HG03565 (cell line): ENCODE data around the gene LRRC4B.

ENCODE experiments used
- ATAC-seq: cut with Tn5 transposase; IDR thresholded peaks from one replicate; pipeline ENCODE4 v1.9.1; 2021; ENCODE audit warnings: mild to moderate bottlenecking, moderate library complexity; ENCODE audit not compliant: unreplicated experiment

Gene LRRC4B

DNA sequence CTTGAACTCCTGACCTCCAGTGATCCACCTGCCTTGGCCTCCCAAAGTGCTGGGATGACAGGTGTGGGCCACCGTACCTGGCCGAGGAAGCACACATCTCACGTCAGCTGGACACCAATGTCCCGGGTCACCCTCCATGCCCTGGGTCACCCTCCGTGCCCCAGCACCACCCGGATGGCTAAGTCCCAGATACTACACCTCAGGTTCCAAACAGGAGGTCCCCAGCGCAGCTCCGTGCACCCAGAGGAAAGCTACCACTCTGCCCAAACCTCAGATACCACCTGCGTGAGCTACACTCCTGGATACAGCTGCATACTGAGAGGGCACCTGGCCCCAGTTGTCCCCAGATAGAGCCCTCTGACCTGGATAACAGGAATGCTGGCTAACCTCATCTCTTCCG is 14.0 kb downstream of the LRRC4B start:
- ATAC-seq = no peak

DNA sequence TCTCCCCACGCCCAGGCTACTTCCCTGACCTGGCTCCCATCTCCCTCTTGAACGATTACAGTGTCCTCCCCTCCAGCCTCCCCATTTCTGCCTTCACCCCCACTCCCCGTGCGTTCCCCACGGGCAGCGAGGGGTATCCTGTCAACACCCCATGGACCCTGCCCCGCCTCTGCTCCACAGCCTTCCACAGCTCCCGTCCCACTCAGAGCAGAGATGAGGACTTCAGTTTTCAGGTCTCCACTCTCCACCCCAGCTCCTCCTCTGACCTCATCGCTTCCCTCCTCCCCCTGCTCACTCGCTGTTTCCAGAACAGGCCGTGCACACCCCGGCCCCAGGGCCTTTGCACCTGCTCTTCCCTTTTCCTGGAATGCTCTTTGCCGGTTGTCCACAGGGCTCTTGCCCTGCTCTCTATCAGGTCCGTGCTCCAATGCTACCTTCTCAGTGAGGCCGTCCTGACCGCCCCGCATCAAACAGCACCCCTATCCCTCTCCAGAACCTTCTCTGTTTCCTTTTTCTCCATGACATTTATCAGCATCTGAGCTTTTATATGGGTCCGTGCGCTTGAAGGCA is 15.0 kb downstream of the LRRC4B start:
- ATAC-seq = no peak

DNA sequence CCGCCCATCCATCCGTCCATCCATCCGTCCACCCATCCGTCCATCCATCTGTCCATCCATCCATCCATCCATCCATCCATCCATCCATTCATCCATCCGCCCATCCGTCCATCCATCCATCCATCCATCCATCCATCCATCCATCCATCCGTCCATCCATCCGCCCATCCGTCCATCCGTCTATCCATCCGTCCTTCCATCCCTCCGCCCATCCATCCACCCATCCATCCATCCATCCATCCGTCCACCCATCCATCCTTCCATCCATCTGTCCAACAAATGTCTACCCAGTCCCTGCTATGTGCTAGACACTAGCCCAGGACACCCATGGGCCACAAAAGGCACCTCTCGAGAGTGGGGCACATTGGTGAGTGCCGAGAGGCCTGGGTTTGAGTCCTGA is 15.7 kb downstream of the LRRC4B start:
- ATAC-seq = no peak

DNA sequence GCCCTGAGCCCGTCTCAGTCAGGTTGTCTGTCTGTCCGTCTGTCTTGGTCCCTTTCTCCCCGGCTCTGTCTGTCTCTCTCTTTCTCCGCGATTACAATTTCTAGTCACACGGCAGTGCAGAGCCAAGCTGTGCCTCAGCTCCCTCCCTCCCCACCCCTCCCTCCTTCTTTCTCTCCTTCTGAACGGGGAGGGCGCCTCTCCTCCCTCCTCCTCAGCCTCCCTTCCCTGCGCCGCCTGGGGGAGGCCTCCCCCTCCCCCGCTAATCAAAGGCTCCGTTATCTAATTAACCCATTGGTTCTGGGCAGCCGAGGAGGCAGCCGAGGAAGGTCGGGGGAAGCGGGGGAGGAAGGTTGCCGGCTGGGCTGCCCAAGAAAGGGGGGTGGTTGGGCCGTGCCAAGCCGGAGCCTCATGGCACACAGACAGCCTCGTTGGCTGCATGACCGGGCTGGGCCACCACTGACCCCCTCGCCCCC is 16.5 kb downstream of the LRRC4B start:
- ATAC-seq = no peak

DNA sequence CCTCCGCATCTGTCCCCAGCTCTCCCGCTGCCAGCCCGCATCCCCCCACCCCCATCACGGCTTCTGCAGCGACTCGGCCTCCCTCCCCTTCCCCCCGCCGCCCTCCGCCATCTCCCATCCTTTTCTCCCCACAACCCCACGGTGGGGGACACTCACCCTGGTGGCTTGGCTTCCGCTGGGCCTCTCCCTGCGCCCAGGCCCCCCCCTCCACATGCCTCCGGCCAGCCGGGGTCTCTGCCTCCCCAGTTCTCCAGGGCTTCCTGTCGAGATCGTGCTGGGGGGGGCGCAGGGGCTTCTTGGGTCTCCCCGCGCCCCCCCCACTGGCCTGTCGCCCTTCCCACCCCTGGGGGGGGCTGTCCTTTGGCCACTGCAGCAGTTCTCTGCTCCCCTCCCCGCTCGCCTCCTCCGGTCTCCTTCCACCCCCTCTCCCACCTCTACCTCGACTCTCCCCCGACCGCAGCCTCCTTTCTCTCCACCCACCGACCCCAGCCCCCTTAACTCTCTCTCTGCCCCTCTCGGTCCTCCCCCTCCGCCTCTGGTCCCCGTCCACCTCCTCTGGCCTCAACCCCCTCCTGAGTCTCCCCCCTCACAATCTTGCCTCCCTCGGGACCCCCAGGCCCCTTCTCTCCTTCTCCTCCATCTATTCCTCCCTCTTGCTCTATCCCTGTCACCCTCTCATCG is 17.1 kb downstream of the LRRC4B start:
- no peak for ATAC-seq

DNA sequence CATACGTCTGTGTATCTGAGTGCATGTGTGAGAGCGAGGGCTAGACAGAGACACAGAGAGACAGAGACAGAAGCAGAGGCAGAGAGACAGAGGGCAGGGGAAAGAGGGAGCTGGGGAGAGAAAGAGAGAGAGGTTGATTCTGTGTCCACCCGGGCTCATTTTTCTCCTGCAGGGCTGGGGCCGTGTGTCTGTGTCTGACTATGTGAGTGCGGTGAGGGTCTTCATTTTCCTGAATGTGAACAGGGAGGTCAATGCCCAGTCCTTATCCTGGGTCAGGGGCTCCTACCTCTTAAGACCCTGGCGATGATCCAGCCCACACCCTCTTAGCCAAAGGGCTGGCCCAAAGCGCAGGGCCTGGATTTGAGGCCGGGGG is 17.7 kb downstream of the LRRC4B start:
- ATAC-seq = no peak

DNA sequence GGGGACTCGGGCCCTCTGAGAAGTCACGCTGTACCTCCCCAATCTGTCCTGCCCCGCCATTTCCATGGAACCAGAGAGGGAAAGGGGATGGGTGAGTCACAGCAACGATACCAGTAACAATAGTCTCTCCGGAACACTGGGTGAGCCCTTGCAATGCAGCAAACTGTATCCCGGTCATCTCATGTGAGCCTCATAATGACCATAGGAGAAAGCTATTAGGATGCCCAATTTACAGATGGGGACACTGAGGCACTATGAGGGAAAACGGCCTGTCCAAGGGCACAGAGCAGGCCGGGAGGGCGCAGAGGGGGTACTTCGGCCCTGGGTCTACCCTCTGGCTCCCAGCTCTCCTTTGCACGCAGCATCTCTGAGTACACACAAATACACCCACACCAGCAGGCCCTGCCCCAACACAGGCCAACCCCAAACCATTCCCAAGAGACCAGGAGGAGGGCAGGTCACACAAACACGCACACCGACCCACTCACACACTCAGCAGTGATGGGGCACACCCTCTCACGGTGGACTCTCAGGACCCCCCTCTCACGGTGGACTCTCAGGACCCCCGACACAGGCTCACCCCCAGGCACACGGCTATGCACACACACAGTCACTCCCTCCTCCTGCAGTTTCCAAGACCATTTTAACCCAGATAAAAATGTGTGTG is 18.2 kb downstream of the LRRC4B start:
- ATAC-seq = no peak

DNA sequence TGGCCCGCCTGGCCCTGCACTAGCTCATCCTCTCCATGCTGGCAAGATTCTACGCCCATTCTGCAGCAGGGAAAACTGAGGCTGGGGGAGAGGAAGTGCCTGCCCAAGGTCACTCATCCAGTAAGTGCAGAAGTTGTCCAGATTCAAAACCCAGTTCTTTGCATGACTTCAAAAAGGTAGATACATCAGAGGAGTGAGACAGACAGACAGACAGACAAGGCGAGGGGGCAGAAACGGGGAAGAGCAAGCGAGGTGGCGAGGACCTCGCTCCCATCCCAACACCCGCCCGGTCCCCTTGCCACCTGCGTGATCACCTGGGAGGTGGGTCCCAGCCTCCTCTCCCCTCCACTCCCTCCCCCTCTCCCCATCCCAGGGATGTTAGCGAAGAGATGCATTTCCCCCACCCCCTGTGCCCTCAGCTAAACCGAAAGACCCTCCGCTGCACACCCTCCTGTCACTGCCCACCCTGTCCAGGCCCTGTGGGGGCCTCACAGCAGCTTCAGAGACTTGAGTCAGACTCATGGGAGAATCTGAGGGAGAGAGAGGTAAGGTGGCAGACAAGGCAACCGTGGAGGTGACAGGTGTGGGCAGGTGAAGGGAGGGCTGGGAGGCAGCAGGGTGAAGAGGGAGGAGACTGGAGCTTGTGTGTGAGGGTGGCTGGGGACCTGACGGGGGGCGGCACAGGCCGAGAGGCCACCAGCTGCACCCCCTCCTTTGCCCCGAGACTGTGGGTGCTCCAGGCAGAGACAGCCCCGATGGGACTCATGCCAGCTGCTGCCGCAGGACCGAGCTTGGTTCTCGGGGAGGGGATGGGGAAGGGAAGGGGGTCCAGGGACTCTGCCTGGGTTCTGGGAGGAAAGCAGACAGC is 18.9 kb downstream of the LRRC4B start:
- no peak for ATAC-seq

DNA sequence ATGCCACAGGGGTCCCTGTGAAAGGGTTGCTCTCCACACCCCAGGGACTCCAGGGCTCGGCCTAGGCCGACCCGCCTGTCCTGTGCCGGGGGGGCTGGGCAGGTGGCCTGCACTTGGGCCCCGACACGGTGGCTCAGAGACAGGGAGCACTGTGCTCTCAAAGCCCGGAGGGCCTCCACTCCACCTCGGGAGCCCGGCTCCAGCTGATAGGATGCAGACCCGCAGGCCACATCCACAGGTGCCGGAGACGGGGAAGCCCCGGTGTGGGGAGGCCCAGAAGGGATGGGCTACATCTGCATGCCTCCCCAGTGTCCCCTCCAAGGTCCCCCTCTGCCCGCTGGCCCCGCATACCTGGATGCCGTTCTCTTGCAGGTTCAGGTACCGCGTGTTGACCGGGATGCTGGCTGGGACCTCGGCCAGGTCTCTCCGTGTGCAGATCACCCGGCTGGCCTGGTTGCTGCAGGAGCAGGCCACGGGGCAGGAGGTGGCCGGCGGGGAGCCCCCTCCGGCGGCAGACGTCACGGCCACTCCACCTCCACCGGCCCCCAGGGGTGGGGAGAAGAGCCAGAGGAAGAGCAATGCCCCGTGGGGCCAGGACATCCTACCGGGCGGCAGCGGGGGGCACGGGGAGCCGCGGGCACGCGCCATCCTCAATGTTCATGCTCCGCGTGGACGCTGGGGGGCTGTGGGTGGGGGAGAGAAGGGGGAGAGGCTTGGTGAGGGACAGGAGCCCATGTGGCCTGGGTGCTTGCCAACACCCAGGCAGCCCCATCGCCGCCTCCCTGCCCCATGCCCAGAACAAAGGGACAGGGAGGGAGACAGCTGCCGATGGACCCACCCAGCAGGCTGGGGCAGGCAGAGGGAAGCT is 19.8 kb downstream of the LRRC4B start:
- no peak for ATAC-seq

DNA sequence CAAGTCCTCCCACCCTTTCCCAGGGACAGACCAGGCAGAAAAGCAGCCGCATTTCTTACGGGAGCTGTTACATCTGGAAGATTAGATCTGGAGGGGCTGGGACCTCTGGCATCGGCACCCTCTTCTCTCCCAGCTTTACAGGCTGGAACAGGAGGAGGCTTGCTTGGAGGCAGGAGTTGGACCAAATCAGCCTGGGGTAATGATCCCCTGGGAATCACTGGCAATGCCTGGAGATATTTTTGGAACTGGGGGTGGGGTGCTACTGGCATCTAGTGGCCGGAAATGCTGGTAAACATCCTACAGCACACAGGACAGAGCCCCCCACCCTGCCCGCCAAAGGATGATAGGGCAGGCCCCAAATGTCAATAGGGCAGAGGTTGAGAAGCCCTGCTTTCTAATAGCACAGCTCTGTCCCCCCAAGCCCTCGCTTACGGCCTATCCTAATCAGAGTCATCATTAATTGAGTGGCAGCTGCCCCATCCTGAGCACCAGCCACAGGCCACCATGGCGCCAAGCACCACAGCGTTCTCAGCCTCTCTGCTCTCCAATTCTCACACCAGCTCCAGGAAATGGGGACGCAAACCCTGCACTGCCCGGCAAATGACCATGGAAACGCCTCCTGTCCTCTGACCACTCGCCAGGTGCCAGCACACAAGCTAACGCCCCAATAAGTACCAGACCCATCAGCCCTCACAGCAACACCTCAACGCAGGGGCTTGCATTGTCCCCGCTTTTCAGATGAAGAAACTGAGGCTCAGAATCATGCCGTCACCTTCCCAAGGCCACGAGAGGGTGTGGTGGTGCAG is 20.6 kb downstream of the LRRC4B start:
- ATAC-seq = no peak

DNA sequence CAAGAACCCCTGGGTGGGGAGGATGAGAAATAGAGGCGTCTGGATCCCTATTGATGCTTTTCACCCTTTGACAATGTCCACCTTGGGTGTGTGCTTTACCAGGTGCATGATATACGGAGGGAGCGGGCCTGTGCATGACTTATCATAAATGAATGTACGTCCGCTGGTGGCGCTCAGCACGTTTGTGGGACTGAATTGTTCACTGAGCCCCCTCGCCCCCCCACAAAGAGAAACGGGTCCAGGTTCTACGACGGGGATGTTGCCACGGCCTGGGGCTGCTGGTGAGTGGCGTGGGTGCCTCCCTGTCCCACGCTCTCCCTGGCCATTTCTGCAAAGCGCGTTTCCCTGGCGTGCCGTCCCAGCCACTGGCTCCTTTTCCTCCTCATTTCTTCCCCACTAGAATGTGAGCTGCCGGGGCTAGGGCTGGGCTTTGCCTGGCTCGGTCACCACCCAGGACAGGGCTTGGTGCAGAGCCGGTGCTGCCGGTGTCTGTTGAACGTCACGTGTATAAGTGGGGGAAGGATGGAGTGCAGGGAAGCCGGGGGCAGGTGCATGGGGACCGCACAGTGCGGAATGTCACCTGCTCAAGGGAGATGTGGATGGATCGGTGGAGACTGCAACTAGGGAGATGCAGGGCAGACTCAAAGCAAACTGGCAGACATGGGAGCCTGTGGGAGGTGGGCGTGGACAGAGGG is 21.6 kb downstream of the LRRC4B start:
- ATAC-seq = no peak

DNA sequence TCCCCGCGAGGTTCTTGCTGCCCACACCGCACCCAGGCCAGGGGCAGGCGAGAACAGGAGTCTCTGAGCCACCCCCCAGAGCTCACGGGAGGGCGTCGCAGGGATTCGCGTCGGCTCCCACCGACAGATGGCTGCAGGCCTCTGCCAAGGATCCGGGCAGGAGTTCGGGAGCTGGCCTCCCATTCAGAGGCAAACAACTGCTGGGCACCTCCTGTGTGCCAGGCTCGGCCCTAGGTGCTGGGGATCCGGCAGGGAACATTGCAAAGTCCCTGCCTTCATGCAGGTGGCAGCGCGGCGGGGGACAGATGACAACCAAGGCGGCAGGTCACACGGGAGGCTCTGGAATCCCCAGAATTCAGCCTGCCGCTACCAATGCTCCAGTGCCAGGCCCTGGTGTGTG is 25.3 kb downstream of the LRRC4B start:
- no peak for ATAC-seq

DNA sequence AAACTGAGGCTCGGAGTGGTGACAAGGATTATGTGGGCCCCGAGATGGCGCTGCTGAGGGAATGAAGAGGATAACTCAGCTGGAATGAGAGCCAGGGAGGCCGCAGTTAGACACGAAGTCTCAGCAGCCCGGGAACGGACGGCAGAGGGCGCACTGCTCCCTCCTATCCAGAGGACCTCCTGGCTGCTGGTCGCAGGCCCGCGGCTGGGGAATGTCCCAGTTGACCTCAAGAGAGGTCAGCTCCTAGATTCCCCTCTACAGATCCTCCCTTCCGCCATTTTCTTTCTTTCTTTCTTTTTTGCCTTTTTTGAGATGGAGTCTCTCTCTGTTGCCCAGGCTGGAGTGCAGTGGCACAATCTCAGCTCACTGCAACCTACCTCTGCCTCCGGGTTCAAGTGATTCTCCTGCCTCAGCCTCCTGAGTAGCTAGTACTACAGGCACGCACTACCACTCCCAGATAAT is 30.4 kb downstream of the LRRC4B start:
- no peak for ATAC-seq

DNA sequence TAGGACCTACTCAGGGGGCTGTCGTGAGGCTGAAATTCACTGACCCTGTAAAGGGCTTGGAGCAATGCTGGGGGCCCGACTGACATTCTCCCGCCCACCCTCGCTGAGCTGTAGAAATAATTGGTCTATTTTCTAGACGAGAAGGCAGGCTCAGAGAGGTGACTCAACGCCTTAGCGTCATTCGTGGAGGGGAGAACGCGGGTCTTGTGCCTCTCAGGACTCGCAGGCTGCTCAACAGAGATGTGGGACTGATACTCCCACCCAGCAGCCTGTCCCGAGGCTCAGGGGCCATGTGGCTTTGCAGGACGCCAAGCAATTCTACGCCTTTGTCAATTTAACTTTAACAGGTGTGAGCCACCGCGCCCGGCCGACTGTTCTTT is 30.9 kb downstream of the LRRC4B start:
- ATAC-seq = no peak

DNA sequence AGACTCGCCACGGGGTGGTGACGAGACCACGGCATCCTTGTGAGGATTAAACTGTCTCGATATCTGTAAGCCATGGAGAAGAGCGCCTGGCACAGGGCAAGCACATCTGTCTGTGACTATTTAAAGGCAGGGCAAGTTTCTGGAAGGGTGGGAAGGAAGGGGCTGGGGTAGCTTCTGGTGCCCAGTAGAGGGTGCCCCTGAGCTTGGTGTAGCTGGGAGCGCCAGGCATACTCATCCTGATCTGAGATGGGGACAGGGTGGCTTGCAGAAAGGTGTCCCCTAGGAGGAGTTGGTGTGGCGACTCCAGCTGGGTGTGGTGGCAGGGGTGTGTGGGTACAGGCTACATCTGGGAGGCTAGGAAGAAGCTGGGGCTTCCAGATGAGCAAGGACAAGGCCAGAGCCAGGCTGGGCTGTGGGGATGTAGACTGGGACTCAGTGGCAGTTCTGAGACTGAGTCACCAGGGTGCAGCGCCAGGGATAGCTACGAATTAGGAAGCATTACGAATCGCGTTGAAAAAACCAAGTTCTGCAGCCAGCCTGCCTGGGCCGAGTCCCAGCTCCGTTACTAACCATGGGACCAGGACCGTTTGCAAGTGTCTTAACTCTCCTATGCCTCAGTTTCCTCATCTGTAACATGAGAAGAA is 31.5 kb downstream of the LRRC4B start:
- ATAC-seq = no peak

DNA sequence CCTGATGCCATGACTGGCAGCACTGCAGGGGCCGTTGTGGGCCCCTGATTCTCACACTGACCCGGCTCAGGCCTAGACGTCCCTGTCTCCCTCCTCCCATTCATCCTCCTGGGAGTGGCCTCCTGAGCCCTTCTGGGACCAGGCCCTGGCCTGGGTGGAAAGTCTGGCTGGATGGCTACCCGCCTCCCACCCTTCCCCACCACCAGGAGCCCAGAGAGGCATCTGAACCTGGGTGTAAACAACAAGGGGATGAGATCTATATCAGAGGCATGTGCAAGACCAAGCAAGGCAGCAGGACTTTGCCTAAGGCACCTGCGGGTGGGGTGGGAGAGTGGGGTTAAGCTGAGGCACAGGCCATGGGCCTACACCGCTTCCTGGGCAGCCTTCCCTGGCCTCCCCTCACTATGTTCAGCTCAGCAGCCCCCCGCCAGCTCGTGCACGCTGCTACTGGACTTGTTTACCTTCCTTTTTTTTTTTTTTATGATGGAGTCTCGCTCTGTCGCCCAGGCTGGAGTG is 32.5 kb downstream of the LRRC4B start:
- no peak for ATAC-seq

DNA sequence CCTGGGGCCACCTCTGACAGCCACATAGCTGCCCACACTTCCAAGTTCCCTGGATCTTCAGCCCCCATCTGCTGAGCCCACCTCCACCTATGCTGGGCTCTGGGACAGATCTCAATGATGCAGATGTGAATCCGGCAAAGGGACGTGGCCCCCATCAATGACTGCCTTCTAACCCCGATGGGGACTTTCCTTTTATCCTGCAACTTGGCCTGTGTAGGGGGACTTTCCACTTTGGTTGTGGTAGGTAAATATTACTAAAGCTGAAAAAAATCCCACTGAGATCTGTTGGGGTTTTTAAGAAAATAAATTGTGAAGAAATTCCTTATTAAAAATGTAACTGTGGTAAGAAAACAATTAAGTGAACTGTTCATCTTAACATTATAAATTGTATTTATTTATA is 33.8 kb downstream of the LRRC4B start:
- no peak for ATAC-seq

DNA sequence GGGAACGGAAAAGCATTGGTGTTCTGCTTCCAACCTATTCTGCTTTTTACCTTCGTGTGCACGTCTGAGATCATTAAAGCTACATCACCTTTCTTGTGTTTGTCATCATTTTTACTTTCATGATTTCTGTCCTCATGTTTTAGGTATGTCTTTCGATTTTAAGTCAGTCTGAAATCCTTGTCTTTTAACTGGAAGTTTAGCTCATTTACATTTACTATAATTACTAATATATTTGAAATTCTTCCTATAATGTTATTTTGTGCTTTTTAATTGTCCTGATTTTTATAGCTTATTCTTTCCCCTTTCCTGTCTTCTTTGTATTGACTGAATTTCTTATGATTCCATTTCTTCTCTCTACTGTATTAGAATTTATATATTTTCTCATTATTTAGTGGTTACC is 35.3 kb downstream of the LRRC4B start:
- no peak for ATAC-seq
